Measurements from ENCODE around the gene SYT2. TPM values are rescaled to one million over a fixed set of nuclear protein-coding genes. Genes with fewer than 3 reads are reported as not detected.
"Not testable (repeated sequence)": the region's sequence is repeated elsewhere in the genome, so short reads cannot be mapped to it uniquely, and the experiment has no call there.

Gene SYT2
- total RNA-seq, 1 donor from 2014 or later, result 3.1 TPM

DNA sequence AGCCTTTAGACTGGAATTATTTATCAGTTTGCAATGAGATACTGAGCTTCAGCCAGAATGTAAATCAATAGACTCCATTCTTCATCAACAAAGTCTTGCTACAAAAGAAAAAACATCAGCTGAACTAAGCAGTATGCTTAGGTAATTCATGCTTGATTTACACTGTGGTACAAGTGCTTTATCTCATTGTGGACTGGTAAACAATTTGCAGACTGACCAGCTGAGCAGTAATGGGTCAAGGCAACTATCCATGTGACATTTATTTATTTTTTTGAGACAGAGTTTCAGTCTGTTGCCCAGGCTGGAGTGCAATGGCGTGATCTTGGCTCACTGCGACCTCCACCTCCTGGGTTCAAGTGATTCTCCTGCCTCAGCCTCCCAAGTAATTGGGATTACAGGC, 39.8 kb upstream of the SYT2 start:
- no peak for DNase-seq (ENCODE audit: low spot score in 2 of 2, unreplicated experiment in 2 of 2)
- H3K4me1 Mint-ChIP-seq, result no peaks in the 10 kb centered on the region
- peaks cover 52% of the 10 kb centered on the region for H3K36me3 Mint-ChIP-seq
- no peak overlapping the region for H3K4me3 Mint-ChIP-seq
- no peak overlapping the region for H3K27ac Mint-ChIP-seq
- H3K9me3 Mint-ChIP-seq, result peaks cover under 1% of the 10 kb centered on the region
- TF ChIP-seq, protein P1, sequence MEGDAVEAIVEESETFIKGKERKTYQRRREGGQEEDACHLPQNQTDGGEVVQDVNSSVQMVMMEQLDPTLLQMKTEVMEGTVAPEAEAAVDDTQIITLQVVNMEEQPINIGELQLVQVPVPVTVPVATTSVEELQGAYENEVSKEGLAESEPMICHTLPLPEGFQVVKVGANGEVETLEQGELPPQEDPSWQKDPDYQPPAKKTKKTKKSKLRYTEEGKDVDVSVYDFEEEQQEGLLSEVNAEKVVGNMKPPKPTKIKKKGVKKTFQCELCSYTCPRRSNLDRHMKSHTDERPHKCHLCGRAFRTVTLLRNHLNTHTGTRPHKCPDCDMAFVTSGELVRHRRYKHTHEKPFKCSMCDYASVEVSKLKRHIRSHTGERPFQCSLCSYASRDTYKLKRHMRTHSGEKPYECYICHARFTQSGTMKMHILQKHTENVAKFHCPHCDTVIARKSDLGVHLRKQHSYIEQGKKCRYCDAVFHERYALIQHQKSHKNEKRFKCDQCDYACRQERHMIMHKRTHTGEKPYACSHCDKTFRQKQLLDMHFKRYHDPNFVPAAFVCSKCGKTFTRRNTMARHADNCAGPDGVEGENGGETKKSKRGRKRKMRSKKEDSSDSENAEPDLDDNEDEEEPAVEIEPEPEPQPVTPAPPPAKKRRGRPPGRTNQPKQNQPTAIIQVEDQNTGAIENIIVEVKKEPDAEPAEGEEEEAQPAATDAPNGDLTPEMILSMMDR (IDR thresholded peaks at IDR 0.05; ENCODE audit: unreplicated experiment), result no peak
- no peaks in the 10 kb centered on the region for H3K27me3 Mint-ChIP-seq (ENCODE audit: low read depth)

GRCh38 chr1:202745323-202745888, 35.2 kb upstream of the SYT2 start:
- Mint-ChIP-seq H3K9me3 (peaks cover 6% of the 10 kb centered on the region), H3K36me3 (peaks cover 74% of the 10 kb centered on the region)

GRCh38 chr1:202744770-202745169, 34.5 kb upstream of the SYT2 start:
- H3K9me3 Mint-ChIP-seq; DNase-seq (ENCODE audit: low spot score in 2 of 2, unreplicated experiment in 2 of 2); H3K4me1 Mint-ChIP-seq; H3K4me3 Mint-ChIP-seq; H3K27me3 Mint-ChIP-seq (ENCODE audit: low read depth); H3K27ac Mint-ChIP-seq: not testable (repeated sequence)
- H3K36me3 Mint-ChIP-seq, result peaks cover 73% of the 10 kb centered on the region

More at GRCh38 chr1:202745323-202745888, 35.2 kb upstream of the SYT2 start:
- TF ChIP-seq, protein P1 (IDR thresholded peaks at IDR 0.05; ENCODE audit: unreplicated experiment), result no peak
- Mint-ChIP-seq H3K27ac (no peak overlapping the region), H3K4me3 (no peak overlapping the region), H3K27me3 (ENCODE audit: low read depth) (no peaks in the 10 kb centered on the region), H3K4me1 (no peaks in the 10 kb centered on the region)
- DNase-seq (ENCODE audit: low spot score in 2 of 2, unreplicated experiment in 2 of 2), result no peak

DNA sequence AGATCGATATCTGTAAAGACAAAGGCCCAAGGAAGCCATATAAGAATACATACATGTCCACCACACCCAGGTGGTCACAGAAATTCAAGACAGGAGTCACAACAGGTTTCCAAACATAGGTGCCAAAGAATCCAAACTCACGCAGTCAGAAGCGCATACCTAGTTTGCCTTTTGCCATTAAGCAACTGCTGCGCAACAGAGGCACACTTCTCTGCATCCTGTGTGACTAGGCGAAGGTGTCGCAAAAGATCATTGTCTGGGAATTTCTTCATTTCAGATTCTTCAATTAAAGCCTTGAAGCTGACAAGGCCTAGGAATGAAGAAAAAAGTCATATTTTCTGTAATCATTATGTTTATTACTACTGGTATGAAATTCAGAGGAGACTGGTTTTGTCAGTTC, 32.2 kb upstream of the SYT2 start:
- Mint-ChIP-seq H3K4me3 (no peak overlapping the region), H3K27ac (no peak overlapping the region), H3K36me3 (peaks cover 70% of the 10 kb centered on the region), H3K27me3 (ENCODE audit: low read depth) (no peaks in the 10 kb centered on the region), H3K4me1 (no peaks in the 10 kb centered on the region), H3K9me3 (peaks cover 6% of the 10 kb centered on the region)
- TF ChIP-seq, protein P1 (IDR thresholded peaks at IDR 0.05; ENCODE audit: unreplicated experiment), result no peak
- no peak for DNase-seq (ENCODE audit: low spot score in 2 of 2, unreplicated experiment in 2 of 2)

GRCh38 chr1:202733251-202733650, 23.0 kb upstream of the SYT2 start:
- TF ChIP-seq, protein P1 (IDR thresholded peaks at IDR 0.05; ENCODE audit: unreplicated experiment), result no peak
- Mint-ChIP-seq H3K9me3 (no peaks in the 10 kb centered on the region), H3K36me3 (peaks cover 63% of the 10 kb centered on the region), H3K27me3 (ENCODE audit: low read depth) (no peaks in the 10 kb centered on the region), H3K27ac (no peak overlapping the region), H3K4me1 (no peaks in the 10 kb centered on the region), H3K4me3 (no peak overlapping the region)
- no peak for DNase-seq (ENCODE audit: low spot score in 2 of 2, unreplicated experiment in 2 of 2)

- Mint-ChIP-seq H3K4me1 (no peaks in the 10 kb centered on the region), H3K9me3 (no peaks in the 10 kb centered on the region), H3K4me3 (no peak overlapping the region), H3K27ac (no peak overlapping the region), H3K27me3 (ENCODE audit: low read depth) (no peaks in the 10 kb centered on the region), H3K36me3 (peaks cover 58% of the 10 kb centered on the region)
- TF ChIP-seq, protein P1 (IDR thresholded peaks at IDR 0.05; ENCODE audit: unreplicated experiment), result no peak
- no peak for DNase-seq (ENCODE audit: low spot score in 2 of 2, unreplicated experiment in 2 of 2)
These were observed 18.7 kb upstream of the SYT2 start for GRCh38 chr1:202728951-202729350.
